A549 (cell line): ENCODE data around the gene SYT2. TPM values are rescaled to one million over a fixed set of nuclear protein-coding genes. Genes with fewer than 3 reads are reported as not detected.

ENCODE experiments used
- ATAC-seq, 2 experiments: fragments of 200-7000 bp in 1 of 2; fragments of >200 bp in 1 of 2; cut with Nextera tagmentation in 1 of 2; cut with Tn5 transposase in 1 of 2; 3 replicates each; pipeline versions ENCODE4 v1.8.0 to v1.9.1; 2018 to 2020; ENCODE audit warnings: mild to moderate bottlenecking in 1 of 2, moderate library complexity in 1 of 2
- CTCF ChIA-PET: fragments of 300-600 bp; sonication (Branson Sonifier 250); formaldehyde crosslinking; extraction: SDS; loops from one replicate; lab custom pipeline; 2021; ENCODE audit warnings: antibody characterized with exemption, inconsistent platforms; lab: Yijun Ruan, JAX
- POLR2A ChIA-PET: fragments of 350-600 bp; formaldehyde crosslinking; extraction: SDS; loops from one replicate; lab custom pipeline; 2021; ENCODE audit warnings: antibody characterized with exemption, inconsistent platforms; lab: Yijun Ruan, JAX
- DNase-seq, 2 experiments: peaks; one replicate each; pipeline versions ENCODE4 v3.0.0 to v3.0.0-alpha.2; 2011 to 2016; ENCODE audit warnings: low read depth in 1 of 2, low spot score in 1 of 2
- FAIRE-seq: peaks from 2 replicates; lab custom pipeline; 2011; peaks lifted over from hg19 to GRCh38; lab: Jason Lieb, UNC
- H3K27ac ChIP-seq, 2 experiments: fragments of >200 bp; sonication (Bioruptor Twin); formaldehyde crosslinking; 3 replicates each; pipeline ENCODE4 v1.5.1; 2016 to 2017
- H3K4me1 ChIP-seq: fragments of >200 bp; sonication (Bioruptor Twin); formaldehyde crosslinking; 3 replicates; pipeline ENCODE4 v1.6.1; 2016
- H3K4me2 ChIP-seq: fragments of >200 bp; sonication (Bioruptor Twin); formaldehyde crosslinking; 3 replicates; pipeline ENCODE4 v1.6.1; 2016
- H3K4me3 ChIP-seq: fragments of >200 bp; sonication (Bioruptor Twin); formaldehyde crosslinking; 3 replicates; pipeline ENCODE4 v1.5.1; 2016
- H3K9me3 ChIP-seq: fragments of >200 bp; sonication (Bioruptor Twin); formaldehyde crosslinking; 3 replicates; pipeline ENCODE4 v1.6.1; 2016
- BCL3 ChIP-seq: fragments of >200 bp; sonication (Bioruptor Twin); formaldehyde crosslinking; IDR thresholded peaks from 3 replicates; pipeline ENCODE4 v1.6.1; 2016
- EHF ChIP-seq: fragments of 250-450 bp; sonication (Bioruptor Pico); IDR thresholded peaks from 2 replicates; pipeline ENCODE4 v1.5.0; 2020; ENCODE audit warnings: mild to moderate bottlenecking
- ELK1 ChIP-seq: fragments of 150-350 bp; IDR thresholded peaks from 2 replicates; pipeline ENCODE4 v1.6.1; 2014; ENCODE audit warnings: low read depth, mild to moderate bottlenecking, low read length
- EP300 ChIP-seq, 2 experiments: fragments of >200 bp; sonication (Bioruptor Twin); formaldehyde crosslinking; IDR thresholded peaks; 2 replicates in 1 of 2; 3 replicates in 1 of 2; pipeline ENCODE4 v1.6.1; 2016 to 2017
- FOSB ChIP-seq: fragments of 250-450 bp; sonication (Bioruptor Pico); IDR thresholded peaks from 2 replicates; pipeline ENCODE4 v1.5.0; 2020; ENCODE audit warnings: mild to moderate bottlenecking, moderate library complexity
- FOSL2 ChIP-seq, 2 experiments: fragments of 450-650 bp in 1 of 2; fragments of >200 bp in 1 of 2; sonication (Bioruptor Twin) in 1 of 2; formaldehyde crosslinking; IDR thresholded peaks; 2 replicates each; pipeline versions ENCODE4 v1.5.0 to v1.6.1; 2016 to 2020; ENCODE audit warnings: mild to moderate bottlenecking in 1 of 2, moderate library complexity in 1 of 2
- GATA3 ChIP-seq: IDR thresholded peaks from 2 replicates; pipeline ENCODE4 v1.6.1; 2012; ENCODE audit warnings: borderline replicate concordance
- HDAC2 ChIP-seq: fragments of 200-600 bp; sonication (generic); IDR thresholded peaks from 2 replicates; pipeline ENCODE4 v1.6.1; 2016
- HOXB5 ChIP-seq: fragments of 250-450 bp; sonication (Bioruptor Pico); IDR thresholded peaks from 2 replicates; pipeline ENCODE4 v1.5.0; 2020; ENCODE audit warnings: mild to moderate bottlenecking, moderate library complexity
- JUN ChIP-seq, 2 experiments: fragments of >200 bp; sonication (Bioruptor Twin); formaldehyde crosslinking; IDR thresholded peaks; 2 replicates in 1 of 2; 3 replicates in 1 of 2; pipeline ENCODE4 v1.6.1; 2016 to 2017
- JUNB ChIP-seq: fragments of >200 bp; sonication (Bioruptor Twin); formaldehyde crosslinking; IDR thresholded peaks from 2 replicates; pipeline ENCODE4 v1.6.1; 2016
- MAFK ChIP-seq: fragments of 450-650 bp; IDR thresholded peaks from 2 replicates; pipeline ENCODE4 v1.6.1; 2014; ENCODE audit not compliant: partially characterized antibody
- MAX ChIP-seq: IDR thresholded peaks from 2 replicates; pipeline ENCODE4 v1.6.1; 2012
- MYC ChIP-seq: IDR thresholded peaks from 2 replicates; pipeline ENCODE4 v1.6.1; 2012; ENCODE audit warnings: mild to moderate bottlenecking, inconsistent platforms, low read length, improper control_type of control experiment, borderline replicate concordance
- NFE2L2 ChIP-seq: fragments of 150-350 bp; conservative IDR thresholded peaks from 2 replicates; pipeline ENCODE4 v1.6.1; 2014; ENCODE audit warnings: low read length
- PHF8 ChIP-seq: fragments of 200-600 bp; sonication (generic); IDR thresholded peaks from 2 replicates; pipeline ENCODE4 v1.6.1; 2016; ENCODE audit warnings: low read depth, mild to moderate bottlenecking, antibody characterized with exemption, moderate library complexity, borderline replicate concordance
- RAD21 ChIP-seq, 2 experiments: fragments of >200 bp in 1 of 2; sonication (Bioruptor Twin) in 1 of 2; formaldehyde crosslinking in 1 of 2; IDR thresholded peaks in 1 of 2; conservative IDR thresholded peaks in 1 of 2; 2 replicates in 1 of 2; 3 replicates in 1 of 2; pipeline ENCODE4 v1.6.1; 2012 to 2018; ENCODE audit warnings: inconsistent platforms in 1 of 2
- RCOR1 ChIP-seq: fragments of 150-350 bp; IDR thresholded peaks from 2 replicates; pipeline ENCODE4 v1.6.1; 2014; ENCODE audit warnings: antibody characterized with exemption, low read length, low read depth
- SMC3 ChIP-seq: fragments of >200 bp; sonication (Bioruptor Twin); formaldehyde crosslinking; IDR thresholded peaks from 3 replicates; pipeline ENCODE4 v1.6.1; 2018; ENCODE audit warnings: inconsistent platforms
- ZC3H11A ChIP-seq: fragments of 450-650 bp; IDR thresholded peaks from 2 replicates; pipeline ENCODE4 v1.6.1; 2014; ENCODE audit warnings: antibody characterized with exemption, mild to moderate bottlenecking
- ZSCAN20 ChIP-seq: fragments of 250-450 bp; sonication (Bioruptor Pico); IDR thresholded peaks from 2 replicates; pipeline ENCODE4 v1.8.0; 2022; ENCODE audit warnings: mild to moderate bottlenecking, moderate library complexity
- WGBS: methylation state at CpG from one replicate; pipeline ENCODE4 v1.1.6; 2017; ENCODE audit errors: missing lambda C conversion rate; 5-methylcytosine and 5-hydroxymethylcytosine counted together
- polyA plus RNA-seq, 4 experiments: library from polyadenylated mRNA; depleted of rRNA in 3 of 4; stranded (reverse); fragments of >200 nt; fragmentation: RNase III in 1 of 4; extraction: RNeasy Plus Mini Kit Qiagen cat#74134 plus additional on column Dnase treatment in 1 of 4; gene quantifications; 2 replicates in 3 of 4; 3 replicates in 1 of 4; pipeline ENCODE4 v1.2.3, GENCODE V29; 2011 to 2017
- TF ChIP-seq, protein P1 (sequence below): fragments of 450-650 bp; IDR thresholded peaks from 2 replicates; pipeline ENCODE4 v1.6.1; 2014; ENCODE audit warnings: antibody characterized with exemption
- TF ChIP-seq, protein P2 (sequence below): IDR thresholded peaks from 2 replicates; pipeline ENCODE4 v1.6.1; 2012
- TF ChIP-seq, protein P3 (sequence below): fragments of 250-450 bp; sonication (Bioruptor Pico); IDR thresholded peaks from 2 replicates; pipeline ENCODE4 v1.5.0; 2020; ENCODE audit warnings: low read depth, mild to moderate bottlenecking, moderate library complexity

Gene SYT2
- polyA plus RNA-seq, 2 of the 4 experiments (the other 2 are of a cell fraction), result 0.03 to 0.04 TPM

DNA sequence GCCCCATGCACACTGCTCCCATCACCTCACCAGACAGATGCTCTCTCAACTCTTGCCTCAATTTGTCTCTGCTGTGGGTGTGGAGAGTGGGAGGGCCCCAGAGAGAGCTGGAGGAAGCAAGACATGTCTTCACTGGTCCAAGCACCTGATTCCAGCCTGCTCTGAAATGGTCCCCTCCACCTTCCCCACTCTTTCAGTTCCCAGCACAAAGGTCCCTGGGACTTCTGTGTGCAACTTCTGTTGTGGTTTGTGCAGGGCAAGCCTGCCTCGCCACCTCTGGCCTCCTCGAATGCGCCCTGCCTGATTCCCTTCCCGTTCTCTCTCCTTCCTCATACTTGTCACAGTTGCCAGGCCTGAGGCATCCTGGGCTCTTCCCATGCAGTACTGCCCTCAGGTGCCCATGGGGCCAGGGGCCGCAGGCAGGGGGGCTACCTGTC is 119.3 kb downstream of the SYT2 start:
- WGBS, result 98% methylated on average over 5 of the region's 5 CpGs
- TF ChIP-seq HOXB5 (no peak), JUNB (no peak), ELK1 (no peak), RCOR1 (no peak), FOSB (CRISPR knock-in tag) (no peak)
- H3K4me3 ChIP-seq, result no peak overlapping the region
- H3K4me2 ChIP-seq, result no peak overlapping the region
- no peak for FAIRE-seq
- H3K9me3 ChIP-seq, result no peaks in the 10 kb centered on the region
- H3K27ac ChIP-seq, result peak overlapping the region; percentile 80 to 86
- H3K4me1 ChIP-seq, result peaks cover 61% of the 10 kb centered on the region
- no peak for DNase-seq
- ChIA-PET POLR2A (no interaction called here), CTCF (interaction anchor here (1.0 to 11.2 kb wide), 4 partner anchors 9 to 127 kb away, joined by 3 to 91 read pairs (median 20); no protein-coding TSS in a partner anchor)
- no peak for ATAC-seq

GRCh38 chr1:202590126-202590525 is 120.1 kb downstream of the SYT2 start:
- no peak for TF ChIP-seq NFE2L2
- TF ChIP-seq HOXB5, result no peak
- no peak for TF ChIP-seq ELK1
- TF ChIP-seq ZC3H11A, result no peak
- no peak for TF ChIP-seq ZSCAN20
- TF ChIP-seq MAX, result no peak
- no peak for TF ChIP-seq RCOR1
- TF ChIP-seq BCL3, result no peak
- TF ChIP-seq, all 56 proteins: peak for 0
- ATAC-seq (no peak), DNase-seq (no peak), FAIRE-seq (no peak)
- ChIA-PET POLR2A (no interaction called here), CTCF (interaction anchor here (1.1 to 11.2 kb wide), 4 partner anchors 10 to 18 kb away, joined by 3 to 91 read pairs (median 20); no protein-coding TSS in a partner anchor)
- Histone ChIP-seq H3K4me2 (peak overlapping the region; percentile 67), H3K27ac (peak overlapping the region; percentile 80 to 86), H3K4me3 (no peak overlapping the region), H3K4me1 (peaks cover 65% of the 10 kb centered on the region), H3K9me3 (no peaks in the 10 kb centered on the region)
- 97% methylated on average over 1 of the region's 4 CpGs for WGBS

DNA sequence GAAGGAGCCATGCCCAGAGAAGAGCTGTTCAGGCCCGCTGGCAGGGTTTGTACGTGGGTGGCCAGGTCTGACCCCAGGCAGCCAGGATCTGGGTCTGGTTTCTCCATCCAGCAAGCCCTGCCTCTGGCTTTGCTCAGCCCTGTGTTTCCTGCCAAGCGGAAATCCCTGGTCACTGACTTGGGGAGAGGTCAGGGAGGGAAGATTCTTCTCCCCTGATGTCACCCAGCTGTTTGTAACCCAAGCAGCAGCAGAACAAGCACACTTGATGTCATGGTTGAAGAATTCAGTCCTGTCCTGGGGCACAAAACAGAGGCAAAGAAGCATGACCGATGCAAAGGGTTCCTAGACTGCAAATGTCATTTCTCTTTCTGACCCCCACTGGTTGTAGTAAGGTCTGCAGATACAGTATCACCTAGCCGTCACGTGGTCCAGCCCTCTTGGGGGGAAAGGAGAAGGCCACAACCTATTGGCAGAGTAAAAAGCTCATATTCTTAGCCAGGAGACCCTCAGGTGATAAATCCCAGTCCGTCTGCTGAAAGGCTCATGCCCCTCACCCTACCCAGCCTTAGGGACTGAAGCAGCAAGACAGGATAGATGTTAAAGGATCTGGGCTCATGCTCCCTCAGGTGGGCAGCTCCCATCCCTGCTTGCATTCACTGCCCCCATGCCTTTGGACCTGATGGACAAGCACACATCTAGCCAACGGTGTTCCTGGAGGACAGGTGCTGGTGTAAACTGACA is 120.9 kb downstream of the SYT2 start:
- Histone ChIP-seq H3K4me2 (peak overlapping the region; percentile 67), H3K27ac (peak overlapping the region; percentile 80 to 86), H3K9me3 (no peaks in the 10 kb centered on the region), H3K4me1 (peaks cover 65% of the 10 kb centered on the region), H3K4me3 (0 out of 3 replicates have a peak overlapping the region, but pooled peaks have one; percentile 3)
- 19% methylated on average over 8 of the region's 8 CpGs for WGBS
- DNase-seq, result peak; percentile 93 to 96
- POLR2A ChIA-PET, result no interaction called here
- FAIRE-seq, result peak; percentile 39
- peak; percentile 94 to 95 for ATAC-seq
- CTCF ChIA-PET, result interaction anchor here (1.1 to 11.2 kb wide), 5 partner anchors 11 to 126 kb away, joined by 3 to 91 read pairs (median 7); no protein-coding TSS in a partner anchor
- TF ChIP-seq JUN (IDR thresholded peaks at IDR 0.05), result peak; percentile 66 to 74; a peak in 4 of 5 replicates
- no peak for TF ChIP-seq PHF8
- TF ChIP-seq, protein P1, sequence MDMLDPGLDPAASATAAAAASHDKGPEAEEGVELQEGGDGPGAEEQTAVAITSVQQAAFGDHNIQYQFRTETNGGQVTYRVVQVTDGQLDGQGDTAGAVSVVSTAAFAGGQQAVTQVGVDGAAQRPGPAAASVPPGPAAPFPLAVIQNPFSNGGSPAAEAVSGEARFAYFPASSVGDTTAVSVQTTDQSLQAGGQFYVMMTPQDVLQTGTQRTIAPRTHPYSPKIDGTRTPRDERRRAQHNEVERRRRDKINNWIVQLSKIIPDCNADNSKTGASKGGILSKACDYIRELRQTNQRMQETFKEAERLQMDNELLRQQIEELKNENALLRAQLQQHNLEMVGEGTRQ, result peak; percentile 83
- no peak for TF ChIP-seq MAFK
- TF ChIP-seq EHF (CRISPR knock-in tag), result 0 out of 2 replicates have a peak, but pooled peaks have one; percentile 54
- TF ChIP-seq SMC3, result peak; percentile 15; the same call in 2 of the 3 replicates
- peak; percentile 65 to 66; a peak in 2 of 5 replicates for TF ChIP-seq EP300 (IDR thresholded peaks at IDR 0.05)
- peak; percentile 70; the same call in 1 of the 2 replicates for TF ChIP-seq GATA3
- TF ChIP-seq, protein P2, sequence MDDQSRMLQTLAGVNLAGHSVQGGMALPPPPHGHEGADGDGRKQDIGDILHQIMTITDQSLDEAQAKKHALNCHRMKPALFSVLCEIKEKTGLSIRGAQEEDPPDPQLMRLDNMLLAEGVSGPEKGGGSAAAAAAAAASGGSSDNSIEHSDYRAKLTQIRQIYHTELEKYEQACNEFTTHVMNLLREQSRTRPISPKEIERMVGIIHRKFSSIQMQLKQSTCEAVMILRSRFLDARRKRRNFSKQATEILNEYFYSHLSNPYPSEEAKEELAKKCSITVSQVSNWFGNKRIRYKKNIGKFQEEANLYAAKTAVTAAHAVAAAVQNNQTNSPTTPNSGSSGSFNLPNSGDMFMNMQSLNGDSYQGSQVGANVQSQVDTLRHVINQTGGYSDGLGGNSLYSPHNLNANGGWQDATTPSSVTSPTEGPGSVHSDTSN, result no peak
- TF ChIP-seq, protein P3, sequence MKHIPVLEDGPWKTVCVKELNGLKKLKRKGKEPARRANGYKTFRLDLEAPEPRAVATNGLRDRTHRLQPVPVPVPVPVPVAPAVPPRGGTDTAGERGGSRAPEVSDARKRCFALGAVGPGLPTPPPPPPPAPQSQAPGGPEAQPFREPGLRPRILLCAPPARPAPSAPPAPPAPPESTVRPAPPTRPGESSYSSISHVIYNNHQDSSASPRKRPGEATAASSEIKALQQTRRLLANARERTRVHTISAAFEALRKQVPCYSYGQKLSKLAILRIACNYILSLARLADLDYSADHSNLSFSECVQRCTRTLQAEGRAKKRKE, result 0 out of 2 replicates have a peak, but pooled peaks have one; percentile 29
- TF ChIP-seq JUNB, result peak; percentile 76
- peak; percentile 13 to 52; a peak in 4 of 5 replicates for TF ChIP-seq RAD21 (conservative IDR thresholded peaks at IDR 0.05 in 1 of 2, IDR thresholded peaks at IDR 0.05 in 1 of 2)
- TF ChIP-seq MYC, result peak; percentile 51; the same call in 1 of the 2 replicates
- no peak for TF ChIP-seq HDAC2
- TF ChIP-seq FOSL2 (IDR thresholded peaks at IDR 0.05), result peak; percentile 34; the same call in 1 of the 2 replicates
- TF ChIP-seq FOSL2 (CRISPR knock-in tag; IDR thresholded peaks at IDR 0.05), result peak; percentile 82
